ENCODE data around the gene PCDHB14.
"Not testable (repeated sequence)": the region's sequence is repeated elsewhere in the genome, so short reads cannot be mapped to it uniquely, and the experiment has no call there.

Gene PCDHB14

DNA sequence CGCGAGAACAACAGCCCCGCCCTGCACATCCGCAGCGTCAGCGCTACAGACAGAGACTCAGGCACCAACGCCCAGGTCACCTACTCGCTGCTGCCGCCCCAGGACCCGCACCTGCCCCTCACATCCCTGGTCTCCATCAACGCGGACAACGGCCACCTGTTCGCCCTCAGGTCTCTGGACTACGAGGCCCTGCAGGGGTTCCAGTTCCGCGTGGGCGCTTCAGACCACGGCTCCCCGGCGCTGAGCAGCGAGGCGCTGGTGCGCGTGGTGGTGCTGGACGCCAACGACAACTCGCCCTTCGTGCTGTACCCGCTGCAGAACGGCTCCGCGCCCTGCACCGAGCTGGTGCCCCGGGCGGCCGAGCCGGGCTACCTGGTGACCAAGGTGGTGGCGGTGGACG is 7.6 kb upstream of the PCDHB14 start:
- H3K4me1 ChIP-seq (ENCODE audit: control insufficient read depth, insufficient read depth, low read length); H3K9ac ChIP-seq (ENCODE audit: low read length); H3K4me3 ChIP-seq (ENCODE audit: low read length); H3K36me3 ChIP-seq (ENCODE audit: control insufficient read depth, insufficient read depth, low read length); H3K27me3 ChIP-seq (ENCODE audit: control insufficient read depth, insufficient read depth, low read length); H3K9me3 ChIP-seq (ENCODE audit: control insufficient read depth, low read length): not testable (repeated sequence)

DNA sequence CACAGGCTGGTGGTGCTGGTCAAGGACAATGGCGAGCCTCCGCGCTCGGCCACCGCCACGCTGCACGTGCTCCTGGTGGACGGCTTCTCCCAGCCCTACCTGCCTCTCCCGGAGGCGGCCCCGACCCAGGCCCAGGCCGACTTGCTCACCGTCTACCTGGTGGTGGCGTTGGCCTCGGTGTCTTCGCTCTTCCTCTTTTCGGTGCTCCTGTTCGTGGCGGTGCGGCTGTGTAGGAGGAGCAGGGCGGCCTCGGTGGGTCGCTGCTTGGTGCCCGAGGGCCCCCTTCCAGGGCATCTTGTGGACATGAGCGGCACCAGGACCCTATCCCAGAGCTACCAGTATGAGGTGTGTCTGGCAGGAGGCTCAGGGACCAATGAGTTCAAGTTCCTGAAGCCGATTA is 7.1 kb upstream of the PCDHB14 start:
- not testable (repeated sequence) for H3K9ac ChIP-seq (ENCODE audit: low read length); H3K27me3 ChIP-seq (ENCODE audit: control insufficient read depth, insufficient read depth, low read length); H3K9me3 ChIP-seq (ENCODE audit: control insufficient read depth, low read length); H3K4me3 ChIP-seq (ENCODE audit: low read length); H3K4me1 ChIP-seq (ENCODE audit: control insufficient read depth, insufficient read depth, low read length); H3K36me3 ChIP-seq (ENCODE audit: control insufficient read depth, insufficient read depth, low read length)

DNA sequence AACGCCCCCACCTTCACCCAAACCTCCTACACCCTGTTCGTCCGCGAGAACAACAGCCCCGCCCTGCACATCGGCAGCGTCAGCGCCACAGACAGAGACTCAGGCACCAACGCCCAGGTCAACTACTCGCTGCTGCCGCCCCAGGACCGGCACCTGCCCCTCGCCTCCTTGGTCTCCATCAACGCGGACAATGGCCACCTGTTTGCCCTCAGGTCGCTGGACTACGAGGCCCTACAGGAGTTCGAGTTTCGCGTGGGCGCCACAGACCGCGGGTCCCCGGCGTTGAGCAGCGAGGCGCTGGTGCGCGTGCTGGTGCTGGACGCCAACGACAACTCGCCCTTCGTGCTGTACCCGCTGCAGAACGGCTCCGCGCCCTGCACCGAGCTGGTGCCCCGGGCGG is 1.7 kb downstream of the PCDHB14 start:
- not testable (repeated sequence) for H3K4me1 ChIP-seq (ENCODE audit: control insufficient read depth, insufficient read depth, low read length); H3K4me3 ChIP-seq (ENCODE audit: low read length); H3K9ac ChIP-seq (ENCODE audit: low read length); H3K27me3 ChIP-seq (ENCODE audit: control insufficient read depth, insufficient read depth, low read length); H3K36me3 ChIP-seq (ENCODE audit: control insufficient read depth, insufficient read depth, low read length)
- peaks cover 16% of the 10 kb centered on the region for H3K9me3 ChIP-seq (ENCODE audit: control insufficient read depth, low read length)

DNA sequence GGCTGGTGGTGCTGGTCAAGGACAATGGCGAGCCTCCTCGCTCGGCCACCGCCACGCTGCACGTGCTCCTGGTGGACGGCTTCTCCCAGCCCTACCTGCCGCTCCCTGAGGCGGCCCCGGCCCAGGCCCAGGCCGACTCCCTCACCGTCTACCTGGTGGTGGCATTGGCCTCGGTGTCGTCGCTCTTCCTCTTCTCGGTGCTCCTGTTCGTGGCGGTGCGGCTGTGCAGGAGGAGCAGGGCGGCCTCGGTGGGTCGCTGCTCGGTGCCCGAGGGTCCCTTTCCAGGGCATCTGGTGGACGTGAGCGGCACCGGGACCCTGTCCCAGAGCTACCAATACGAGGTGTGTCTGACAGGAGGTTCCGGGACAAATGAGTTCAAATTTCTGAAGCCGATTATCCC is 2.3 kb downstream of the PCDHB14 start:
- not testable (repeated sequence) for H3K36me3 ChIP-seq (ENCODE audit: control insufficient read depth, insufficient read depth, low read length); H3K9ac ChIP-seq (ENCODE audit: low read length); H3K4me3 ChIP-seq (ENCODE audit: low read length); H3K27me3 ChIP-seq (ENCODE audit: control insufficient read depth, insufficient read depth, low read length); H3K4me1 ChIP-seq (ENCODE audit: control insufficient read depth, insufficient read depth, low read length)
- H3K9me3 ChIP-seq (ENCODE audit: control insufficient read depth, low read length): peaks cover 11% of the 10 kb centered on the region

DNA sequence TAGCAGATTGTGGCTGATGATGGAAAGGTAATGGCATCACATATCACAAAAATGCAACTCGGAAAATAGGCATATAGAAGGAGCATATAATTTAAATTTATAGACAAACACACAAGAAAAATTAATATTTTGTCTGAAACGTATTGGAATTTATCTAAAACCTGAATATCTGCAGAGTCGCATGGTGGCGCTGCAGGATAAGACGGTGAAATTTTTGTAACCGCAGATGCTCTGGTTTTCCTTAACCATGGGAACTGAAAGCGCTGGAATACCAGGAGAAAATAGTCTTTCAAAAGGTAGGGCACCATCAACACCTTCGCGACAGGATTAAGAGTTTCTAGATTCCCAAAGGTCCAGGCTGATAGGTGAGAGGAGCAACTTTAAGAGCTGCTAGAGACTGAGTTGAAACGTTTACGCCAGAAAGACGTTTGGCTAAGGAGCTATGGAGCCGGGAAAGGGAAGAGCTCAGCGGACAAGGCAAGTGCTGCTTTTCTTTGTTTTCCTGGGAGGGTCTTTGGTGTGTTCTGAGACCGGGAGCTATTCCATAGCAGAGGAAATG is 11.0 kb downstream of the PCDHB14 start:
- peaks cover 23% of the 10 kb centered on the region for H3K9me3 ChIP-seq (ENCODE audit: control insufficient read depth, low read length)
- H3K36me3 ChIP-seq (ENCODE audit: control insufficient read depth, insufficient read depth, low read length): no peaks in the 10 kb centered on the region
- H3K27me3 ChIP-seq (ENCODE audit: control insufficient read depth, insufficient read depth, low read length): peaks cover 6% of the 10 kb centered on the region
- H3K4me3 ChIP-seq (ENCODE audit: low read length): no peak overlapping the region
- no peak overlapping the region for H3K9ac ChIP-seq (ENCODE audit: low read length)
- H3K4me1 ChIP-seq (ENCODE audit: control insufficient read depth, insufficient read depth, low read length): no peaks in the 10 kb centered on the region

DNA sequence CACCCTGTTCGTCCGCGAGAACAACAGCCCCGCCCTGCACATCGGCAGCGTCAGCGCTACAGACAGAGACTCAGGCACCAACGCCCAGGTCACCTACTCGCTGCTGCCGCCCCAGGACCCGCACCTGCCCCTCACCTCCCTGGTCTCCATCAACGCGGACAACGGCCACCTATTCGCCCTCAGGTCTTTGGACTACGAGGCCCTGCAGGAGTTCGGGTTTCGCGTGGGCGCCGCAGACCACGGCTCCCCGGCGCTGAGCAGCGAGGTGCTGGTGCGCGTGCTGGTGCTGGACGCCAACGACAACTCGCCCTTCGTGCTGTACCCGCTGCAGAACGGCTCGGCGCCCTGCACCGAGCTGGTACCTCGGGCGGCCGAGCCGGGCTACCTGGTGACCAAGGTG is 12.8 kb downstream of the PCDHB14 start:
- not testable (repeated sequence) for H3K4me3 ChIP-seq (ENCODE audit: low read length); H3K9ac ChIP-seq (ENCODE audit: low read length); H3K27me3 ChIP-seq (ENCODE audit: control insufficient read depth, insufficient read depth, low read length); H3K4me1 ChIP-seq (ENCODE audit: control insufficient read depth, insufficient read depth, low read length); H3K36me3 ChIP-seq (ENCODE audit: control insufficient read depth, insufficient read depth, low read length)
- peaks cover 18% of the 10 kb centered on the region for H3K9me3 ChIP-seq (ENCODE audit: control insufficient read depth, low read length)

DNA sequence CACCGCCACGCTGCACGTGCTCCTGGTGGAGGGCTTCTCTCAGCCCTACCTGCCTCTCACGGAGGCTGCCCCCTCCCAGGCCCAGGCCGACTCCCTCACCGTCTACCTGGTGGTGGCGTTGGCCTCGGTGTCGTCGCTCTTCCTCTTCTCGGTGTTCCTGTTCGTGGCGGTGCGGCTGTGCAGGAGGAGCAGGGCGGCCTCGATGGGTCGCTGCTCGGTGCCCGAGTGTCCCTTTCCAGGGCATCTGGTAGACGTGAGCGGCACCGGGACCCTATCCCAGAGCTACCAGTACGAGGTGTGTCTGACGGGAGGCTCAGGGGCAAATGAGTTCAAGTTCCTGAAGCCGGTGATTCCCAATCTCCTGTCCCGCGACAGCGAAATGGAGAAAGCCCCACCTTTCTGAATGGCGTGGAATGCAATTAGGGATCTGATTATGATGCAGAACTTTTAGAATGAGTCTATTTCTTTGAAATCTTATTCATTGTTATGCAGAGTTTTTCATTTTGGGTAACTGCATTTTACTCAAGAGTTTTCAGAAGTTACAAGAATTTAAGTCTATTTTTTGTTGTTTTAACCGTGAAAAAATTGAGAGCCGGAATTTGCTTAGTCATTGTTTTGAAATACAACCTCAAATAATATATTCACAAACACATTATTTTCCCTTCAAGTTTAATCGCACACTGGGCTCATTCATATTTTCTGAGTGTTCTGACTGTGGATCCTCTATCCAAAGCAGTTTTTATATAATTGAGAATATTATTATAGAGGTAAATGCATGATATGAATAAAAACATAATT is 13.6 kb downstream of the PCDHB14 start:
- H3K9me3 ChIP-seq (ENCODE audit: control insufficient read depth, low read length): peaks cover 14% of the 10 kb centered on the region
- H3K4me3 ChIP-seq (ENCODE audit: low read length): no peak overlapping the region

DNA sequence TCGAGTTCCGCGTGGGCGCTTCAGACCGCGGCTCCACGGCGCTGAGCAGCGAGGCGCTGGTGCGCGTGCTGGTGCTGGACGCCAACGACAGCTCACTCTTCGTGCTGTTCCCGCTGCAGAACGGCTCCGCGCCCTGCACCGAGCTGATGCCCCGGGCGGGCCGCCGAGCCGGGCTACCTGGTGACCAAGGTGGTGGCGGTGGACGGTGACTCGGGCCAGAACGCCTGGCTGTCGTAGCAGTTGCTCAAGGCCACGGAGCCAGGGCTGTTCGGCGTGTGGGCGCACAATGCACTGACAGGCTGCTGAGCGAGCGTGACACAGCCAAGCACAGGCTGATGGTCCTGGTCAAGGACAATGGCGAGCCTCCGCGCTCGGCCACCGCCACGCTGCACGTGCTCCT is 18.4 kb downstream of the PCDHB14 start:
- H3K36me3 ChIP-seq (ENCODE audit: control insufficient read depth, insufficient read depth, low read length): no peaks in the 10 kb centered on the region
- H3K4me1 ChIP-seq (ENCODE audit: control insufficient read depth, insufficient read depth, low read length): no peaks in the 10 kb centered on the region
- H3K4me3 ChIP-seq (ENCODE audit: low read length): no peak overlapping the region
- no peak overlapping the region for H3K9ac ChIP-seq (ENCODE audit: low read length)
- H3K9me3 ChIP-seq (ENCODE audit: control insufficient read depth, low read length): peaks cover 23% of the 10 kb centered on the region
- H3K27me3 ChIP-seq (ENCODE audit: control insufficient read depth, insufficient read depth, low read length): no peaks in the 10 kb centered on the region

More for the DNA sequence above, 13.6 kb downstream of the PCDHB14 start:
- peaks cover 6% of the 10 kb centered on the region for H3K27me3 ChIP-seq (ENCODE audit: control insufficient read depth, insufficient read depth, low read length)
- H3K36me3 ChIP-seq (ENCODE audit: control insufficient read depth, insufficient read depth, low read length): no peaks in the 10 kb centered on the region
- no peaks in the 10 kb centered on the region for H3K4me1 ChIP-seq (ENCODE audit: control insufficient read depth, insufficient read depth, low read length)
- H3K9ac ChIP-seq (ENCODE audit: low read length): no peak overlapping the region

DNA sequence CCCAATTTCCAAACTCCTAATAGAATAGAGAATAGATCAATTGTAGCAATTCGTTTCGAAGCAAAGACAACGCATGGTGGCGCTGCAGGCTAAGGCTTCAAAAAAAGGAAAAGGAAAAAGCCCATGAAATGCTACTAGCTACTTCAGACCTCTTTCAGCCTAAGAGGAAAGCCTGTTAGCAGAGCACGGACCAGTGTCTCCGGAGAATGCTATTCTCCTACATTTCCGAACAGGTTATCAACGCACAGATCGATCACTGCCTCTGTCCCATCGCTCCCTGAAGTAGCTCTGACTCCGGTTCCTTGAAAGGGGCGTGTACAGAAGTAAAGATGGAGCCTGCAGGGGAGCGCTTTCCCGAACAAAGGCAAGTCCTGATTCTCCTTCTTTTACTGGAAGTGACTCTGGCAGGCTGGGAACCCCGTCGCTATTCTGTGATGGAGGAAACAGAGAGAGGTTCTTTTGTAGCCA is 22.1 kb downstream of the PCDHB14 start, which contains the start of gene PCDHB15:
PCDHB15 (plus strand) TSS at position 146 of the 468 bp plus-strand sequence; CDS start at position 330, 184 bp downstream.
- H3K27me3 ChIP-seq (ENCODE audit: control insufficient read depth, insufficient read depth, low read length): no peaks in the 10 kb centered on the region
- peaks cover 9% of the 10 kb centered on the region for H3K9me3 ChIP-seq (ENCODE audit: control insufficient read depth, low read length)
- H3K4me1 ChIP-seq (ENCODE audit: control insufficient read depth, insufficient read depth, low read length): no peaks in the 10 kb centered on the region
- no peaks in the 10 kb centered on the region for H3K36me3 ChIP-seq (ENCODE audit: control insufficient read depth, insufficient read depth, low read length)
- H3K4me3 ChIP-seq (ENCODE audit: low read length): no peak within 1 kb of the TSS
- no peak within 1 kb of the TSS for H3K9ac ChIP-seq (ENCODE audit: low read length)

DNA sequence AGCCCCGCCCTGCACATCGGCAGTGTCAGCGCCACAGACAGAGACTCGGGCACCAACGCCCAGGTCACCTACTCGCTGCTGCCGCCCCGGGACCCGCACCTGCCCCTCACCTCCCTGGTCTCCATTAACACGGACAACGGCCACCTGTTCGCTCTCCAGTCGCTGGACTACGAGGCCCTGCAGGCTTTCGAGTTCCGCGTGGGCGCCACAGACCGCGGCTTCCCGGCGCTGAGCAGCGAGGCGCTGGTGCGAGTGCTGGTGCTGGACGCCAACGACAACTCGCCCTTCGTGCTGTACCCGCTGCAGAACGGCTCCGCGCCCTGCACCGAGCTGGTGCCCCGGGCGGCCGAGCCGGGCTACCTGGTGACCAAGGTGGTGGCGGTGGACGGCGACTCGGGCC is 23.8 kb downstream of the PCDHB14 start:
- not testable (repeated sequence) for H3K9ac ChIP-seq (ENCODE audit: low read length); H3K27me3 ChIP-seq (ENCODE audit: control insufficient read depth, insufficient read depth, low read length); H3K9me3 ChIP-seq (ENCODE audit: control insufficient read depth, low read length); H3K4me3 ChIP-seq (ENCODE audit: low read length); H3K36me3 ChIP-seq (ENCODE audit: control insufficient read depth, insufficient read depth, low read length); H3K4me1 ChIP-seq (ENCODE audit: control insufficient read depth, insufficient read depth, low read length)

DNA sequence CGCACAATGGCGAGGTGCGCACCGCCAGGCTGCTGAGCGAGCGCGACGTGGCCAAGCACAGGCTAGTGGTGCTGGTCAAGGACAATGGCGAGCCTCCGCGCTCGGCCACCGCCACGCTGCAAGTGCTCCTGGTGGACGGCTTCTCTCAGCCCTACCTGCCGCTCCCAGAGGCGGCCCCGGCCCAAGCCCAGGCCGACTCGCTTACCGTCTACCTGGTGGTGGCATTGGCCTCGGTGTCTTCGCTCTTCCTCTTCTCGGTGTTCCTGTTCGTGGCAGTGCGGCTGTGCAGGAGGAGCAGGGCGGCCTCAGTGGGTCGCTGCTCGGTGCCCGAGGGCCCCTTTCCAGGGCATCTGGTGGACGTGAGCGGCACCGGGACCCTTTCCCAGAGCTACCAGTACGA is 24.3 kb downstream of the PCDHB14 start:
- H3K4me3 ChIP-seq (ENCODE audit: low read length); H3K9me3 ChIP-seq (ENCODE audit: control insufficient read depth, low read length); H3K27me3 ChIP-seq (ENCODE audit: control insufficient read depth, insufficient read depth, low read length); H3K9ac ChIP-seq (ENCODE audit: low read length); H3K36me3 ChIP-seq (ENCODE audit: control insufficient read depth, insufficient read depth, low read length); H3K4me1 ChIP-seq (ENCODE audit: control insufficient read depth, insufficient read depth, low read length): not testable (repeated sequence)

DNA sequence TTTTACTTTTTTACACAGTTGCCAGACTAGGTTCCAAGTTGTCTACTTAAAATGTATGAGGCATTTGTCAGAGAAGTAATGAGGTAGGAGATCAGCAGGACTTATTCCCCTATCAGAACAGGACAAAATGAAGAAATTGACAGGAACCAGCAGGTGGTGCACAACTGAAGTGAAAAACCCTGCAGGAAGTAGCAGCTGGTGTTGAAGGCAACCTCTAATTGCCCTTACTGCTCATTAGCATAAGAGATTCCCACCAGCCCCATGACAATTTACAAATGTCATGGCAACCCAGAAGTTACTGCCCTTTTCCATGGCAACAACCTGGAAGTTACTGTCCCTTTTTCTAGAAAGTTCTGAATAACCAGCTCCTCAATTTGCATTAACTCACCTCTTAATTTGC is 27.4 kb downstream of the PCDHB14 start:
- Histone ChIP-seq H3K4me3 (ENCODE audit: low read length) (no peak overlapping the region), H3K9ac (ENCODE audit: low read length) (no peak overlapping the region), H3K27me3 (ENCODE audit: control insufficient read depth, insufficient read depth, low read length) (no peaks in the 10 kb centered on the region), H3K36me3 (ENCODE audit: control insufficient read depth, insufficient read depth, low read length) (no peaks in the 10 kb centered on the region), H3K4me1 (ENCODE audit: control insufficient read depth, insufficient read depth, low read length) (no peaks in the 10 kb centered on the region), H3K9me3 (ENCODE audit: control insufficient read depth, low read length) (peaks cover 5% of the 10 kb centered on the region)

All from mucosa of stomach (tissue), 1 donor.